ENCODE results near the gene NMRK2. TPM values are rescaled to one million over a fixed set of nuclear protein-coding genes. Genes with fewer than 3 reads are reported as not detected.

Gene NMRK2
- total RNA-seq, 1 donor from 2014 or later = 0.73 TPM

DNA sequence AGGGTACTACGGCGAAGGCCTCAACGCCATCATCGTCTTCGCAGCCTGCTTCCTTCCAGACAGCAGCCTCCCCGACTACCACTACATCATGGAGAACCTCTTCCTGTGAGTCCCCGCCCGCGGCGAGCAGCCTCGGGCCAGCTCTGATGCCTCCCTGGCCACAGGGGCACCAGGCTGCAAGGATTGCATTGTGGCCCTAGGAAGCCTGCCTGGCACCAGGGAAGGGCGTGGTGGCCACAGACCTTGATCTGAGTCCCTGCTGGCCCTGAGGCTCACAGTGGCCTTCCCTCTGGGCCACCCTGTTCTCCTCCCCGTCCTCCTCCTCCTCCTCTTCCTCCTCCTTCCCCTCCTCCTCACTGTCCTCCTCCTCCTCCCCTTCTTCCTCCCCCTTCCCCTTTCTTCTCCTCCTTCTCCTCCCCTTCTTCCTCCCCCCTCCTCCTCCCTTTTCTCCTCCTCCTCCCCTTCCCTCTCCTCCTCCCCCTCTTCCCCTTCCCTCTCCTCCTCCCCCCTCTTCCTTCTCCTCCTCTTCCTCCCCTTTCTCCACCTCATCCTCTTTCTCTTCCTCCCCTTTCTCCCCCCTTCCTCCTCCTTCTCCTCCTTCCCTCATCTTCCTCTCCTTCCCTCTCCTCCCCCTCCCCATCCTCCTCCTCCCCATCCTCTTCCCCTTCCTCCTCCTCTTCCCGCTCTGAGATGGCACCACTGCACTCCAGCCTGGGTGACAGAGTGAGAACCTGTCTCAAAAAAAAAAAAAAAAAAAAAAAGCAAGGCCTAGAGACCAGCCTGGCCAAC is 24.4 kb upstream of the NMRK2 start:
- no peak overlapping the region for H3K27ac Mint-ChIP-seq (ENCODE audit: unreplicated experiment)
- no peak overlapping the region for H3K4me3 ChIP-seq (ENCODE audit: insufficient read depth, low read depth, low read length)
- DNase-seq (ENCODE audit: low read depth) (no peak), FAIRE-seq (no peak)
- no peaks in the 10 kb centered on the region for H3K4me1 ChIP-seq (ENCODE audit: insufficient read depth, low read length)
- peaks cover 2% of the 10 kb centered on the region for H3K9me3 Mint-ChIP-seq (ENCODE audit: unreplicated experiment)
- no peak overlapping the region for H3K4me3 Mint-ChIP-seq (ENCODE audit: unreplicated experiment)
- H2AFZ ChIP-seq (ENCODE audit: low read depth, low read length) = no peak overlapping the region
- no peaks in the 10 kb centered on the region for H3K9me3 ChIP-seq (ENCODE audit: insufficient read depth, low read depth, low read length)
- H3K4me1 Mint-ChIP-seq (ENCODE audit: low read depth, unreplicated experiment) = no peaks in the 10 kb centered on the region
- H3K9ac ChIP-seq (ENCODE audit: low read length) = no peak overlapping the region
- no peak for TF ChIP-seq EZH2 (IDR thresholded peaks at IDR 0.05; ENCODE audit: insufficient read depth, low read length)
- TF ChIP-seq, protein P1, sequence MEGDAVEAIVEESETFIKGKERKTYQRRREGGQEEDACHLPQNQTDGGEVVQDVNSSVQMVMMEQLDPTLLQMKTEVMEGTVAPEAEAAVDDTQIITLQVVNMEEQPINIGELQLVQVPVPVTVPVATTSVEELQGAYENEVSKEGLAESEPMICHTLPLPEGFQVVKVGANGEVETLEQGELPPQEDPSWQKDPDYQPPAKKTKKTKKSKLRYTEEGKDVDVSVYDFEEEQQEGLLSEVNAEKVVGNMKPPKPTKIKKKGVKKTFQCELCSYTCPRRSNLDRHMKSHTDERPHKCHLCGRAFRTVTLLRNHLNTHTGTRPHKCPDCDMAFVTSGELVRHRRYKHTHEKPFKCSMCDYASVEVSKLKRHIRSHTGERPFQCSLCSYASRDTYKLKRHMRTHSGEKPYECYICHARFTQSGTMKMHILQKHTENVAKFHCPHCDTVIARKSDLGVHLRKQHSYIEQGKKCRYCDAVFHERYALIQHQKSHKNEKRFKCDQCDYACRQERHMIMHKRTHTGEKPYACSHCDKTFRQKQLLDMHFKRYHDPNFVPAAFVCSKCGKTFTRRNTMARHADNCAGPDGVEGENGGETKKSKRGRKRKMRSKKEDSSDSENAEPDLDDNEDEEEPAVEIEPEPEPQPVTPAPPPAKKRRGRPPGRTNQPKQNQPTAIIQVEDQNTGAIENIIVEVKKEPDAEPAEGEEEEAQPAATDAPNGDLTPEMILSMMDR (IDR thresholded peaks at IDR 0.05; ENCODE audit: insufficient read depth, low read depth, low read length) = no peak
- no peaks in the 10 kb centered on the region for H3K36me3 ChIP-seq (ENCODE audit: insufficient read depth, low read length)
- no peak overlapping the region for H3K4me2 ChIP-seq (ENCODE audit: low read length)
- H3K27me3 Mint-ChIP-seq (ENCODE audit: low read depth, unreplicated experiment) = no peaks in the 10 kb centered on the region
- H3K36me3 Mint-ChIP-seq (ENCODE audit: low read depth, unreplicated experiment) = peaks cover 3% of the 10 kb centered on the region
- H3K79me2 ChIP-seq (ENCODE audit: insufficient read depth, low read length) = no peaks in the 10 kb centered on the region
- no peaks in the 10 kb centered on the region for H4K20me1 ChIP-seq (ENCODE audit: insufficient read depth, low read length)
- H3K27me3 ChIP-seq (ENCODE audit: insufficient read depth, low read length) = no peaks in the 10 kb centered on the region
- no peak overlapping the region for H3K27ac ChIP-seq (ENCODE audit: low read depth, low read length)

DNA sequence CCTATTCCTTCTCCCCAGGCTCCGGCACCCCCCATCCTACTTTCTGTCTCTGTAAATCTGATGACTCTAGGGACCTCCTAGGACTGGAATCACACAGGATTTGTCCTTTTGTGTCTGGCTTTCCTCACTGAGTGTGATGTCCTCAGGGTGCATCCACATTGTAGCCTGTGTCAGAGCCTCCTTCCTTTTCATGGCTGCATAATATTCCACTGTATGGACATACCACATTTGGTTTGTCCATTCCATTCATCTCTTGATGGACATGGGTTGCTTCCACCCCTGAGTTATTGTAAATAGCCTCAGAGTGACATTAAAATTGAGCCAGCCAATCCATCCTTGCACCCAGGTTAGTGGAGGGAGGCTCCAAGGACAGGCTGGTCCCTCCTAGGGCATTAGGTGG is 22.8 kb upstream of the NMRK2 start:
- H3K4me3 Mint-ChIP-seq (ENCODE audit: unreplicated experiment) = no peak overlapping the region
- H3K9me3 Mint-ChIP-seq (ENCODE audit: unreplicated experiment) = peaks cover 2% of the 10 kb centered on the region
- no peak for TF ChIP-seq EZH2 (IDR thresholded peaks at IDR 0.05; ENCODE audit: insufficient read depth, low read length)
- TF ChIP-seq, protein P1 (IDR thresholded peaks at IDR 0.05; ENCODE audit: insufficient read depth, low read depth, low read length) = no peak
- no peaks in the 10 kb centered on the region for H3K9me3 ChIP-seq (ENCODE audit: insufficient read depth, low read depth, low read length)
- H3K27ac ChIP-seq (ENCODE audit: low read depth, low read length) = no peak overlapping the region
- no peak for DNase-seq (ENCODE audit: low read depth)
- no peaks in the 10 kb centered on the region for H3K27me3 Mint-ChIP-seq (ENCODE audit: low read depth, unreplicated experiment)
- no peaks in the 10 kb centered on the region for H3K79me2 ChIP-seq (ENCODE audit: insufficient read depth, low read length)
- no peaks in the 10 kb centered on the region for H3K4me1 Mint-ChIP-seq (ENCODE audit: low read depth, unreplicated experiment)
- no peaks in the 10 kb centered on the region for H3K27me3 ChIP-seq (ENCODE audit: insufficient read depth, low read length)
- no peak overlapping the region for H3K4me3 ChIP-seq (ENCODE audit: insufficient read depth, low read depth, low read length)
- H3K36me3 Mint-ChIP-seq (ENCODE audit: low read depth, unreplicated experiment) = peaks cover 3% of the 10 kb centered on the region
- no peaks in the 10 kb centered on the region for H3K4me1 ChIP-seq (ENCODE audit: insufficient read depth, low read length)
- FAIRE-seq = no peak
- H2AFZ ChIP-seq (ENCODE audit: low read depth, low read length) = no peak overlapping the region
- no peak overlapping the region for H3K4me2 ChIP-seq (ENCODE audit: low read length)
- no peaks in the 10 kb centered on the region for H3K36me3 ChIP-seq (ENCODE audit: insufficient read depth, low read length)
- no peak overlapping the region for H3K9ac ChIP-seq (ENCODE audit: low read length)
- H3K27ac Mint-ChIP-seq (ENCODE audit: unreplicated experiment) = no peak overlapping the region
- H4K20me1 ChIP-seq (ENCODE audit: insufficient read depth, low read length) = no peaks in the 10 kb centered on the region

DNA sequence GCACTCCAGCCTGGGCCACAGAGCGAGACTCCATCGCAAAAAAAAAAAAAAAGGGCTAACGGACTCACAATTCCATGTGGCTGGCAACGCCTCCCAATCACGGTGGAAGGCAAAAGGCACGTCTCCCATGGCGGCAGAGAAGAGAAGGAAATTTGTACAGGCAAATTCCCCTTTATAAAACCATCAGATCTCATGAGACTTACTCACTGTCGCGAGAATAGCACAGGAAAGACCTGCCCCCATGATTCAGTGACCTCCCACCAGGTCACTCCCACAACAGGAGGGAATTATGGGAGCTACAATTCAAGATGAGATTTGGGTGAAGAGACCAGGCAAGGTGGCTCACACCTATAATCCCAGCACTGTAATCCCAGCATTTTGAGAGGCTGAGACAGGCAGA is 18.7 kb upstream of the NMRK2 start:
- no peak overlapping the region for H3K27ac Mint-ChIP-seq (ENCODE audit: unreplicated experiment)
- H3K4me3 ChIP-seq (ENCODE audit: insufficient read depth, low read depth, low read length) = no peak overlapping the region
- no peak overlapping the region for H2AFZ ChIP-seq (ENCODE audit: low read depth, low read length)
- no peak overlapping the region for H3K9ac ChIP-seq (ENCODE audit: low read length)
- H3K36me3 Mint-ChIP-seq (ENCODE audit: low read depth, unreplicated experiment) = peaks cover 9% of the 10 kb centered on the region
- H3K27ac ChIP-seq (ENCODE audit: low read depth, low read length) = no peak overlapping the region
- no peaks in the 10 kb centered on the region for H3K9me3 ChIP-seq (ENCODE audit: insufficient read depth, low read depth, low read length)
- H3K9me3 Mint-ChIP-seq (ENCODE audit: unreplicated experiment) = peaks cover 6% of the 10 kb centered on the region
- FAIRE-seq (no peak), DNase-seq (ENCODE audit: low read depth) (no peak)
- TF ChIP-seq EZH2 (IDR thresholded peaks at IDR 0.05; ENCODE audit: insufficient read depth, low read length) = no peak
- TF ChIP-seq, protein P1 (IDR thresholded peaks at IDR 0.05; ENCODE audit: insufficient read depth, low read depth, low read length) = no peak
- H3K4me1 ChIP-seq (ENCODE audit: insufficient read depth, low read length) = no peaks in the 10 kb centered on the region
- H3K4me1 Mint-ChIP-seq (ENCODE audit: low read depth, unreplicated experiment) = no peaks in the 10 kb centered on the region
- no peak overlapping the region for H3K4me3 Mint-ChIP-seq (ENCODE audit: unreplicated experiment)
- no peaks in the 10 kb centered on the region for H3K36me3 ChIP-seq (ENCODE audit: insufficient read depth, low read length)
- no peaks in the 10 kb centered on the region for H3K27me3 Mint-ChIP-seq (ENCODE audit: low read depth, unreplicated experiment)
- no peaks in the 10 kb centered on the region for H4K20me1 ChIP-seq (ENCODE audit: insufficient read depth, low read length)
- H3K4me2 ChIP-seq (ENCODE audit: low read length) = no peak overlapping the region
- H3K79me2 ChIP-seq (ENCODE audit: insufficient read depth, low read length) = no peaks in the 10 kb centered on the region
- H3K27me3 ChIP-seq (ENCODE audit: insufficient read depth, low read length) = no peaks in the 10 kb centered on the region

Data from astrocyte (in vitro differentiated cells and primary cell).